Hepatocyte (in vitro differentiated cells): ENCODE measurements around the gene CCDC192.

Experiments used
- CTCF ChIP-seq: fragments of 200-600 bp; sonication (generic); IDR thresholded peaks from 2 replicates; pipeline ENCODE4 v1.5.1; 2016; ENCODE audit warnings: antibody characterized with exemption, mild to moderate bottlenecking; ENCODE audit not compliant: poor library complexity
- EZH2 ChIP-seq: fragments of 200-600 bp; sonication (generic); IDR thresholded peaks from 2 replicates; pipeline ENCODE4 v1.6.1; 2016; ENCODE audit warnings: antibody characterized with exemption, mild to moderate bottlenecking, borderline replicate concordance
- EZH2phosphoT487 ChIP-seq: fragments of 200-600 bp; sonication (generic); IDR thresholded peaks from one replicate; pipeline ENCODE4 v1.6.1; 2018; ENCODE audit warnings: antibody characterized with exemption, mild to moderate bottlenecking, low read depth, moderate library complexity; ENCODE audit not compliant: unreplicated experiment, severe bottlenecking

- no peak for TF ChIP-seq CTCF
- TF ChIP-seq EZH2: no peak
- no peak for TF ChIP-seq EZH2phosphoT487
These were observed 127.0 kb downstream of the CCDC192 start for GRCh38 chr5:127830157-127830556.
